SU-DHL-6 (cell line): ENCODE measurements around the gene COPZ1.

Experiments
- CTCF ChIP-seq: fragments of 200-600 bp; sonication (generic); IDR thresholded peaks from one replicate; pipeline ENCODE4 v1.5.1; 2017; ENCODE audit warnings: antibody characterized with exemption, mild to moderate bottlenecking, low read length, moderate library complexity; ENCODE audit not compliant: insufficient read depth, poor library complexity, severe bottlenecking
- EZH2phosphoT487 ChIP-seq: fragments of 200-600 bp; sonication (generic), shearing (Covaris generic); conservative IDR thresholded peaks from 2 replicates; pipeline ENCODE4 v1.6.1; 2018; ENCODE audit warnings: mild to moderate bottlenecking, antibody characterized with exemption, low read length, moderate library complexity, mixed read lengths

- TF ChIP-seq CTCF (no peak), EZH2phosphoT487 (no peak)
Observed at GRCh38 chr12:54368025-54368708, 43.2 kb downstream of the COPZ1 start.
